GM23248 (cell line): Measurements from ENCODE around the gene RHBG. TPM values are rescaled to one million over a fixed set of nuclear protein-coding genes. Genes with fewer than 3 reads are reported as not detected.
A peak's percentile ranks its signal among the peaks of the same experiment; 100 is the strongest.

ENCODE experiments used
- DNase-seq: peaks from one replicate; pipeline ENCODE4 v3.0.0-alpha.2; 2015
- H2AFZ ChIP-seq: fragments of 200-600 bp; sonication (generic); 2 replicates; pipeline ENCODE4 v1.6.1; 2016; ENCODE audit warnings: antibody characterized with exemption
- H3F3A ChIP-seq: fragments of 200-600 bp; sonication (generic); 2 replicates; pipeline ENCODE4 v1.6.1; 2016; ENCODE audit warnings: mild to moderate bottlenecking, antibody characterized with exemption, mixed run types; ENCODE audit not compliant: insufficient read depth
- H3K27ac ChIP-seq: fragments of 200-600 bp; sonication (generic); 2 replicates; pipeline ENCODE4 v1.5.1; 2016; ENCODE audit warnings: mild to moderate bottlenecking
- H3K27me3 ChIP-seq: fragments of 200-600 bp; sonication (generic); replicated peaks from 2 replicates; pipeline ENCODE4 v1.6.1; 2016; ENCODE audit warnings: mild to moderate bottlenecking; ENCODE audit not compliant: insufficient read depth
- H3K36me3 ChIP-seq: fragments of 200-600 bp; sonication (generic); 2 replicates; pipeline ENCODE4 v1.6.1; 2016; ENCODE audit warnings: low read depth, mild to moderate bottlenecking
- H3K4me1 ChIP-seq: fragments of 200-600 bp; sonication (generic); 2 replicates; pipeline ENCODE4 v1.6.1; 2016; ENCODE audit warnings: mild to moderate bottlenecking; ENCODE audit not compliant: insufficient read depth
- H3K4me2 ChIP-seq: fragments of 200-600 bp; sonication (generic); one replicate; pipeline ENCODE4 v1.6.1; 2016; ENCODE audit warnings: mild to moderate bottlenecking; ENCODE audit not compliant: unreplicated experiment
- H3K4me3 ChIP-seq: fragments of 200-600 bp; sonication (generic); 2 replicates; pipeline ENCODE4 v1.5.1; 2016; ENCODE audit warnings: mild to moderate bottlenecking
- H3K79me2 ChIP-seq: fragments of 200-600 bp; sonication (generic); 2 replicates; pipeline ENCODE4 v1.6.1; 2016; ENCODE audit warnings: mild to moderate bottlenecking; ENCODE audit not compliant: insufficient read depth
- H3K9ac ChIP-seq: fragments of 200-600 bp; sonication (generic); 2 replicates; pipeline ENCODE4 v1.6.1; 2016; ENCODE audit warnings: mild to moderate bottlenecking
- H3K9me2 ChIP-seq: fragments of 200-600 bp; sonication (generic); 2 replicates; pipeline ENCODE4 v1.6.1; 2016; ENCODE audit warnings: mixed run types, mild to moderate bottlenecking, moderate library complexity; ENCODE audit not compliant: insufficient read depth
- H3K9me3 ChIP-seq: fragments of 200-600 bp; sonication (generic); one replicate; pipeline ENCODE4 v1.6.1; 2017; ENCODE audit warnings: low read depth
- H4K20me1 ChIP-seq: fragments of 200-600 bp; sonication (generic); 2 replicates; pipeline ENCODE4 v1.6.0; 2016; ENCODE audit not compliant: insufficient read depth
- EZH2 ChIP-seq: fragments of 200-600 bp; sonication (generic); IDR thresholded peaks from 2 replicates; pipeline ENCODE4 v1.6.1; 2018; ENCODE audit warnings: antibody characterized with exemption, mild to moderate bottlenecking; ENCODE audit not compliant: insufficient read depth, poor library complexity, severe bottlenecking
- EZH2phosphoT487 ChIP-seq: fragments of 200-600 bp; sonication (generic); IDR thresholded peaks from 2 replicates; pipeline ENCODE4 v1.6.1; 2018; ENCODE audit warnings: antibody characterized with exemption, moderate library complexity, mild to moderate bottlenecking, low read depth; ENCODE audit not compliant: insufficient read depth
- WGBS, 2 experiments: methylation state at CpG; one replicate each; pipeline ENCODE4 v1.1.6; 2015 to 2017; ENCODE audit warnings: low lambda C conversion rate in 2 of 2, low coverage in 1 of 2; ENCODE audit errors: missing lambda C conversion rate in 2 of 2; 5-methylcytosine and 5-hydroxymethylcytosine counted together
- in situ Hi-C: fragments of 300-500 bp; cut with MboI; formaldehyde crosslinking; loops from 2 replicates; pipeline ENCODE4 v1.15.0; 2020
- polyA plus RNA-seq: library from polyadenylated mRNA; unstranded; fragments of >200 nt; fragmentation: Nextera tagmentation; extraction: Ambion mirVana; gene quantifications from 2 replicates; pipeline ENCODE4 v1.2.1, GENCODE V29; 2016
- total RNA-seq: library from RNA; depleted of rRNA; stranded (reverse); fragments of >200 nt; shearing (Covaris generic); gene quantifications from 2 replicates; pipeline ENCODE4 v1.2.3, GENCODE V29; 2014

Gene RHBG
- total and polyA plus RNA-seq, 2 experiments from 2014 or later = not detected

GRCh38 chr1:156429313-156430060 lies 60.5 kb downstream of the RHBG start:
- Histone ChIP-seq H3K27me3 (peaks cover 93% of the 10 kb centered on the region), H3K4me1 (no peaks in the 10 kb centered on the region), H3F3A (no peaks in the 10 kb centered on the region), H3K4me3 (no peak overlapping the region), H3K4me2 (no peak overlapping the region), H3K9me3 (no peaks in the 10 kb centered on the region), H2AFZ (no peak overlapping the region), H3K36me3 (no peaks in the 10 kb centered on the region), H3K9ac (no peak overlapping the region), H3K9me2 (no peaks in the 10 kb centered on the region), H4K20me1 (no peaks in the 10 kb centered on the region), H3K27ac (no peak overlapping the region), H3K79me2 (no peaks in the 10 kb centered on the region)
- TF ChIP-seq EZH2 = no peak
- TF ChIP-seq EZH2phosphoT487 = no peak
- in situ Hi-C loops = no loop called here
- peak; percentile 14 for DNase-seq
- 1 to 3% methylated on average over 13 of the region's 13 CpGs for WGBS, 2 experiments

DNA sequence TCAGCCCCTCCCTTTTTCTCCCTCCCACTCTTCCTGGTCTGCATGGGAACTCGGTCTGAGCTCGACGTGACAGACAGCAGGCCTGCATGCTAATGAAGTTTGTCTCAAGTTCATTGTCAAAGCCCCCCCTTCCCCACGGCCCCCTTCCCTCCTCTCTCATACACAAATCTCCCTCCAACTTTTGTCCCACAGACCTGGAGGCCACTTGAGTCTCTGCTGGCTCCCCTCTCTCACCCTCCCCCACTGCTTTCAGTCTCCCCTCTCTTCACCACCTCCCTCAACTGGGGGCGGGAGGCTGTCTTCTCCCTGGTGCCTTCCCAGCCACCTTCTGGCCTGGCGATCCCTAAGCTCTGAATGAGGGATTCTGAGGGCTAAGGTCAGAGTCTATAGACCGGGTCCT lies 61.3 kb downstream of the RHBG start:
- Histone ChIP-seq H4K20me1 (no peaks in the 10 kb centered on the region), H3K27me3 (peaks cover 93% of the 10 kb centered on the region), H3K36me3 (no peaks in the 10 kb centered on the region), H3K27ac (no peak overlapping the region), H3K4me2 (no peak overlapping the region), H3K4me1 (no peaks in the 10 kb centered on the region), H3K79me2 (no peaks in the 10 kb centered on the region), H2AFZ (no peak overlapping the region), H3K9ac (no peak overlapping the region), H3F3A (no peaks in the 10 kb centered on the region), H3K9me2 (no peaks in the 10 kb centered on the region), H3K4me3 (no peak overlapping the region), H3K9me3 (no peaks in the 10 kb centered on the region)
- no peak for TF ChIP-seq EZH2
- no peak for TF ChIP-seq EZH2phosphoT487
- in situ Hi-C loops = no loop called here
- 0% methylated on average over 3 to 7 of the region's 7 CpGs for WGBS, 2 experiments
- DNase-seq = no peak

- Histone ChIP-seq H3K9ac (no peak overlapping the region), H3K9me2 (no peaks in the 10 kb centered on the region), H3K36me3 (no peaks in the 10 kb centered on the region), H3K4me1 (no peaks in the 10 kb centered on the region), H3K27me3 (peaks cover 94% of the 10 kb centered on the region), H3K4me2 (no peak overlapping the region), H3F3A (no peaks in the 10 kb centered on the region), H2AFZ (no peak overlapping the region), H3K4me3 (no peak overlapping the region), H3K9me3 (no peaks in the 10 kb centered on the region), H3K79me2 (no peaks in the 10 kb centered on the region), H4K20me1 (no peaks in the 10 kb centered on the region), H3K27ac (no peak overlapping the region)
- no peak for DNase-seq
- in situ Hi-C loops = no loop called here
- WGBS, 2 experiments = 3 to 5% methylated on average over 2 to 3 of the region's 3 CpGs
- TF ChIP-seq EZH2 (no peak), EZH2phosphoT487 (no peak)
Measured at GRCh38 chr1:156430866-156431265, 61.9 kb downstream of the RHBG start.

- Histone ChIP-seq H4K20me1 (no peaks in the 10 kb centered on the region), H3F3A (no peaks in the 10 kb centered on the region), H3K9me2 (no peaks in the 10 kb centered on the region), H3K4me1 (no peaks in the 10 kb centered on the region), H3K79me2 (no peaks in the 10 kb centered on the region), H3K36me3 (no peaks in the 10 kb centered on the region), H3K4me2 (no peak overlapping the region), H3K9me3 (no peaks in the 10 kb centered on the region), H3K9ac (no peak overlapping the region), H3K27ac (no peak overlapping the region), H2AFZ (no peak overlapping the region), H3K27me3 (peaks cover 97% of the 10 kb centered on the region), H3K4me3 (no peak overlapping the region)
- 30 to 42% methylated on average over 4 of the region's 4 CpGs for WGBS, 2 experiments
- no peak for DNase-seq
- TF ChIP-seq EZH2phosphoT487 (no peak), EZH2 (no peak)
- in situ Hi-C loops = no loop called here
Measured at GRCh38 chr1:156431366-156431765, 62.4 kb downstream of the RHBG start.
